Aorta (tissue), 5 donors: ENCODE results near the gene RBM41. TPM values are rescaled to one million over a fixed set of nuclear protein-coding genes. Genes with fewer than 3 reads are reported as not detected.
A peak's percentile ranks its signal among the peaks of the same experiment; 100 is the strongest.
"Not testable (repeated sequence)": the region's sequence is repeated elsewhere in the genome, so short reads cannot be mapped to it uniquely, and the experiment has no call there.

ENCODE experiments used
- ATAC-seq: fragments of 200-7000 bp; cut with Tn5 transposase; one replicate; pipeline ENCODE4 v1.9.1; 2022; ENCODE audit warnings: moderate library complexity; ENCODE audit not compliant: low FRiP score
- DNase-seq, 2 donors: peaks; one replicate each; pipeline ENCODE4 v3.0.0-alpha.2; 2020
- H3K27ac ChIP-seq, 2 donors: one replicate each; pipeline ENCODE4 v1.5.1; 2013; ENCODE audit warnings: low read length in 2 of 2, mild to moderate bottlenecking in 2 of 2, moderate library complexity in 2 of 2, control low read depth in 1 of 2, inconsistent platforms in 1 of 2, low read depth in 1 of 2
- H3K27me3 ChIP-seq, 2 donors: one replicate each; pipeline ENCODE4 v1.6.1; 2013; ENCODE audit warnings: control low read depth in 1 of 2, low read length in 1 of 2, mild to moderate bottlenecking in 1 of 2, moderate library complexity in 1 of 2; ENCODE audit not compliant: insufficient read depth in 2 of 2, control insufficient read depth in 1 of 2
- H3K36me3 ChIP-seq, 2 donors: one replicate each; pipeline ENCODE4 v1.6.1; 2013; ENCODE audit warnings: control low read depth in 1 of 2, low read length in 1 of 2, mild to moderate bottlenecking in 1 of 2; ENCODE audit not compliant: insufficient read depth in 2 of 2, control insufficient read depth in 1 of 2
- H3K4me1 ChIP-seq, 2 donors: one replicate each; pipeline ENCODE4 v1.6.1; 2013; ENCODE audit warnings: low read length in 2 of 2, control low read depth in 1 of 2, mild to moderate bottlenecking in 1 of 2, moderate library complexity in 1 of 2; ENCODE audit not compliant: insufficient read depth in 2 of 2, control insufficient read depth in 1 of 2
- H3K4me3 ChIP-seq, 2 donors: one replicate each; pipeline ENCODE4 v1.5.1; 2013; ENCODE audit warnings: low read length in 2 of 2, control low read depth in 1 of 2, mild to moderate bottlenecking in 1 of 2
- H3K9me3 ChIP-seq: one replicate; pipeline ENCODE4 v1.6.1; 2013; ENCODE audit warnings: mild to moderate bottlenecking, low read length; ENCODE audit not compliant: control insufficient read depth
- WGBS, 2 donors: extraction: QIAGEN DNeasy Blood & Tissue Kit; methylation state at CpG; one replicate each; pipeline ENCODE4 v1.1.7; 2013; 5-methylcytosine and 5-hydroxymethylcytosine counted together
- intact Hi-C, 2 donors: fragments of 100-400 bp; cut with DNase I; formaldehyde crosslinking; loops; one replicate each; pipeline versions ENCODE4 v1.14.2 to v1.15.0; 2022
- polyA plus RNA-seq, 2 donors: library from polyadenylated mRNA; stranded (reverse); fragments of 200-250 nt; gene quantifications; one replicate each; pipeline ENCODE4 v1.2.3, GENCODE V29; 2013
- total RNA-seq, 2 donors: library from RNA; stranded (reverse); fragmentation: NEBNext Ultra II Directional; extraction: Animal tissue kit (Norgen Biotek cat#: 25700); gene quantifications; one replicate each; pipeline ENCODE4 v1.2.1, GENCODE V29; 2021
- donor health status: healthy with polysubstance abuse.
- donor health status: Bipolar disorder and iron deficiency.
- donor health status: DM: no; HTN: no; CAD: no.
- donor health status: DM: no; HTN: no; CAD: no.
- donor health status: DM: yes; HTN: yes; CAD: no.

The RBM41 gene
- total and polyA plus RNA-seq, 4 donors = 4.9 to 25.2 (median 9.8) TPM

GRCh38 chrX:107135965-107136307 lies 17.3 kb upstream of the RBM41 start:
- no peaks in the 10 kb centered on the region for H3K4me1 ChIP-seq
- no peaks in the 10 kb centered on the region for H3K27me3 ChIP-seq
- DNase-seq (no peak), ATAC-seq (no peak)
- no peaks in the 10 kb centered on the region for H3K9me3 ChIP-seq
- intact Hi-C loops = no loop called here
- 71 to 84% methylated on average over 1 of the region's 1 CpG for WGBS, 2 donors
- no peak overlapping the region for H3K27ac ChIP-seq
- H3K4me3 ChIP-seq = no peak overlapping the region
- H3K36me3 ChIP-seq = no peaks in the 10 kb centered on the region

DNA sequence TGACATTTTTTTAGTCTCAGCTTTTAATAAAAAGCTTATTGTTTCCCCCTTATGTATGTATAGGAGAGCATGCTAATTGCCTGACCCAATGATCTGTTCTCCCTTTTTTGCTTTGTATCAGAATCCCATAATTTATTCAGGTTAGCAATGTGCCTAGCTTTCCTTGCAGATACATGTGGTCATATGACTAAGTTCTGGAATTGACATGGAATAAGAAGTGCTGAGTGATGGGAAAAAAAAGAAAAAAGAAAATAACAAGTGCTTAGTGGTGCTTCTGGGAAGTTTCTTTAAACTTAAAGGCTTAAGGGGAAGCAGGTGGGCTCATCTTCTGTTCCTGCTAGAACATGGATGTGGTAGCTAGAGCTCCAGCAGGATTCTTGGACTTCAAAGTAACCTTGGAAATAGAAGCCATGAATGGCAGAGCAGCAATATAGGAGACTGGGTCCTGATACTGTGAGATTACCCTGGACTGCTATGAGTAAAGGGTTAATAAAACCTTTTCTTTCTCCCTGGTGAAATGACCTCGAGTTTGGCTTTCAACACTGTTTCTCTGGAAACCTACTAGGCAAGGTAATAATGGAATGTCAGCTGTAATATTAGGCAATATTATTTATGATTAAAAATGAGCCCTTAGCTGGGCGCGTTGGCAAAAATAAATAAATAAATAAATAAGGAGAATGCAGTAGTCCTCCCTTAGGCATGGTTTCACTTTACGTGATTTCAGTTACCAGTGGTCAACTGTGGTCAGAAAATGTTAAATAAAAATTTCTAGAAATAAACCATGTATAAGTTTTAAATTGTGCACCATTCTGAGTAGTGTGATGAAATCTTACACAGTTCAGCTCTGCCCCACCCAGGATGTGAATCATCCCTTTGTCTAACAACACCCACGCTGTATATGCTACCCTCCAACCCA lies 16.7 kb upstream of the RBM41 start:
- no peak for ATAC-seq
- Histone ChIP-seq H3K36me3 (no peaks in the 10 kb centered on the region), H3K9me3 (no peaks in the 10 kb centered on the region), H3K4me3 (no peak overlapping the region), H3K4me1 (no peaks in the 10 kb centered on the region), H3K27ac (no peak overlapping the region), H3K27me3 (no peaks in the 10 kb centered on the region)
- DNase-seq = no peak
- intact Hi-C loops = no loop called here
- WGBS, 2 donors = 61 to 76% methylated on average over 5 of the region's 5 CpGs

- Histone ChIP-seq H3K4me1 (no peaks in the 10 kb centered on the region), H3K9me3 (no peaks in the 10 kb centered on the region), H3K36me3 (no peaks in the 10 kb centered on the region), H3K27me3 (no peaks in the 10 kb centered on the region), H3K4me3 (no peak overlapping the region), H3K27ac (no peak overlapping the region)
- ATAC-seq (no peak), DNase-seq (no peak)
- intact Hi-C loops = no loop called here
Measured at GRCh38 chrX:107123750-107124149, 5.1 kb upstream of the RBM41 start.

- Histone ChIP-seq H3K4me1 (no peaks in the 10 kb centered on the region), H3K4me3 (no peak overlapping the region)
- WGBS, 2 donors = 70 to 97% methylated on average over 1 of the region's 1 CpG
Measured at GRCh38 chrX:107119283-107119682, 661 bp upstream of the RBM41 start.

GRCh38 chrX:107117993-107118321 lies 665 bp downstream of the RBM41 start:
- Histone ChIP-seq H3K27ac (no peak overlapping the region), H3K4me3 (peak overlapping the region; percentile 46 to 81), H3K36me3 (no peaks in the 10 kb centered on the region), H3K9me3 (no peaks in the 10 kb centered on the region), H3K4me1 (no peaks in the 10 kb centered on the region), H3K27me3 (no peaks in the 10 kb centered on the region)
- WGBS, 2 donors = 1 to 20% methylated on average over 8 of the region's 8 CpGs
- DNase-seq = no peak
- intact Hi-C loops = no loop called here
- ATAC-seq = no peak

More at GRCh38 chrX:107119283-107119682, 661 bp upstream of the RBM41 start:
- ATAC-seq (no peak), DNase-seq (no peak)
- H3K27me3 ChIP-seq = no peaks in the 10 kb centered on the region
- H3K27ac ChIP-seq = no peak overlapping the region
- intact Hi-C loops = no loop called here
- H3K9me3 ChIP-seq = no peaks in the 10 kb centered on the region
- H3K36me3 ChIP-seq = no peaks in the 10 kb centered on the region

DNA sequence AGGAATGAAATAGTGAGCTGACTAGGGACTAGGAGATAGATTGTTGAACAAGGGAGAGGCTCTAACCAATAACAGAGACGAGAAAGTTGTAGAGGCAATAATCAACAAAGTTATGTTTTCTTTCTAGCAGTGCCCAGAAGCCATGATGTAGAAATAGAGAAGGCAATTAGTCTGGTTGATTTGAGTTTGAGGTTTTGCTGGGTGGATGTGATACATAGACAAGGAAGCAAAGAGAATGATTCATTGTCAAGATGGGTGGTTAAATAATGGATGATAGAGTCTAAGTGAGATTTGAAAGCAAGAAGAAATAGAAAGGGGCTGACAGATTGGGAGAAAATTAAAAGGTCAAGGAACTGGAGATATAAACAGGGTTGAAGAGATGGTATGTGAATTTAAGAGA lies 11.2 kb downstream of the RBM41 start:
- no peaks in the 10 kb centered on the region for H3K27me3 ChIP-seq
- intact Hi-C loops = no loop called here
- no peak for ATAC-seq
- DNase-seq = no peak
- no peak overlapping the region for H3K27ac ChIP-seq
- H3K4me3 ChIP-seq = no peak overlapping the region
- 76 to 87% methylated on average over 1 of the region's 1 CpG for WGBS, 2 donors
- no peaks in the 10 kb centered on the region for H3K4me1 ChIP-seq
- no peaks in the 10 kb centered on the region for H3K9me3 ChIP-seq
- no peaks in the 10 kb centered on the region for H3K36me3 ChIP-seq

- 7 to 9% methylated on average over 1 of the region's 1 CpG for WGBS, 2 donors
- H3K27me3 ChIP-seq = no peaks in the 10 kb centered on the region
- DNase-seq (no peak), ATAC-seq (no peak)
- no peaks in the 10 kb centered on the region for H3K9me3 ChIP-seq
- intact Hi-C loops = no loop called here
- no peak overlapping the region for H3K4me3 ChIP-seq
- no peak overlapping the region for H3K27ac ChIP-seq
- H3K4me1 ChIP-seq = no peaks in the 10 kb centered on the region
- no peaks in the 10 kb centered on the region for H3K36me3 ChIP-seq
Measured at GRCh38 chrX:107102980-107103379, 15.6 kb downstream of the RBM41 start.

DNA sequence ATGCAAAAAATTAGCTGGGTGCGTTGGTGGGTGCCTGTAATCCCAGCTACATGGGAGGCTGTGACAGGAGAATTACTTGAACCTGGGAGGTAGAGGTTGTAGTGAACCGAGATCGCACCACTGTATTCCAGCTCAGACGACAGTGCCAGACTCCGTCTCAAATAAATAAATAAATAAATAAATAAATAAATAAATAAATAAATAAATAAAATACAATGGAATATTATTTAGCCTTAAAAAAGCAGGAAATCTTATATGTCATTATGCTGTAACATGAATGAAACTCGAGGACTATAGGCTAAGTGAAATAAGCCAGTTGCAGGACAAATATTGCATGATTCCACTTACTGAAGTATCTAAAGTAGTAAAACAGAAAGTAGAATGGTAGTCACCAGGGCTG lies 42.5 kb downstream of the RBM41 start:
- WGBS, 2 donors = 92 to 97% methylated on average over 6 of the region's 6 CpGs
- Histone ChIP-seq H3K4me1 (no peaks in the 10 kb centered on the region), H3K27me3 (no peaks in the 10 kb centered on the region), H3K4me3 (no peak overlapping the region), H3K27ac (no peak overlapping the region), H3K9me3 (no peaks in the 10 kb centered on the region), H3K36me3 (no peaks in the 10 kb centered on the region)
- ATAC-seq (no peak), DNase-seq (no peak)
- intact Hi-C loops = no loop called here

DNA sequence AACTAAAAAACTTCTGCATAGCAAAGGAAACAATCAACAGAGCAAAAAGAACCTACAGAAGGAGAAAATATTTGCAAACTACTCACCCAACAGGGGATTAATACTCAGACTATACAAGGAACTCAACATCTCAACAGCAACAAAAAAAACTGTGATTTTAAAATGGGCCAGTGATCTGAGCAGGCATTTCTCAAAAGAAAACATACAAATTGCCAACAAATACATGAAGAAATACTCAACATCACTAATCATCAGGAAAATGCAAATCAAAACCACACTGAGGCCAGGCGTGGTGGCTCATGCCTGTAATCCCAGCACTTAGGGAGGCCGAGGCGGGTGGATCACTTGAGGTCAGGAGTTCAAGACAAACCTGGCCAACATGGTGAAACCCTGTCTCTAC lies 60.9 kb downstream of the RBM41 start:
- intact Hi-C loops, H3K4me1 ChIP-seq, H3K27ac ChIP-seq, H3K27me3 ChIP-seq, DNase-seq, H3K9me3 ChIP-seq, H3K4me3 ChIP-seq, H3K36me3 ChIP-seq, ATAC-seq: not testable (repeated sequence)
- WGBS, 2 donors = 56 to 58% methylated on average over 3 of the region's 3 CpGs
